ENCODE data around the gene SMYD3. TPM values are rescaled to one million over a fixed set of nuclear protein-coding genes. Genes with fewer than 3 reads are reported as not detected.

The SMYD3 gene
- total and polyA plus RNA-seq, 9 of the 15 experiments (the other 6 are each of a cell fraction or from before 2014, with no cell fraction given) = 128 to 440 (median 197) TPM

DNA sequence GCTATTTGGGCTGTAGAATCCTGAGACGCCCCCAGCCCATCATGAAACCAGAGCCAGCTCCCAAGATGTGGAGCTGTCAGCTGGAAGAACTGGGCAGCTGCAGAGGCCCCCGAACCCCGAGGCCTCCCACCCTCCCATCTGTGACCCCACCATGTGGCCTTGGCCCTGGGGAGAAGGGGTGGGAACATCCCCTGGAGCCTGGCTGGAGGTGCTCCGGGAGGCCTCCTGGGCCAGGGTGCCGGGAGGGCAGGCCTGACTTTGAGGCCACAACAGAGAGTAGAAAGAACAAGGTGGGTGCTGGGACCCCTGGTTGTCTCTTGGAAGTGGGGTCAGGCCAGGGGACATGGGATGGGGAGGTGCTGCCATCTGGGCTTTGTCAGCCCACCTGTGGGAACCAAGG is 6.0 kb upstream of the SMYD3 start (continued):
- TF ChIP-seq XRCC3 (IDR thresholded peaks at IDR 0.05) = no peak
- no peak for TF ChIP-seq NFRKB (IDR thresholded peaks at IDR 0.05; ENCODE audit: low read depth)
- no peak for TF ChIP-seq THRAP3 (IDR thresholded peaks at IDR 0.05; ENCODE audit: borderline replicate concordance)
- no peak for TF ChIP-seq STAG1 (CRISPR knock-in tag; IDR thresholded peaks at IDR 0.05; ENCODE audit: borderline replicate concordance)
- no peak for TF ChIP-seq TGIF2 (CRISPR knock-in tag; IDR thresholded peaks at IDR 0.05)
- no peak for TF ChIP-seq CC2D1A (IDR thresholded peaks at IDR 0.05)

DNA sequence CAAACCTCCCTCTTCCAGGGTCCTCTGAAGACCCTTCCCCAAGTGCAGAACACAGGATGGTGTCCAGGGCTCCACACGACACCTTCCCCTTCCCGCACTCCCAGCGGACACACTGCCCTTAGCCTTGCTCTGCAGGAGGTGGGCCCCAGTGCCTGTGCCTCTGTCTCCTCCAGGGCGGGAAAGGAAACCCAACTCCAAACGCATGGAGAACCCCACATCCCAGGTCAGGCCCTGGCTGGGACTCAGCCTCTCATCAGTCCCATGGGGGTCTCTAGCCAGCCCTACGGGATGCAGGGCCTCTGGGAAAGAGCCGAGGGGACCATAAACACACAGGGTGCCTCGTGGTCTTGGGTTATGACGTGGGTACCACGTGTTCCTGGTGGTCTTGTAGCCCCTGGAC is 5.6 kb upstream of the SMYD3 start:
- WGBS (ENCODE audit: insufficient coverage, low coverage, missing lambda C conversion rate) = 35% methylated on average over 10 of the region's 10 CpGs
- H3K4me3 ChIP-seq = no peak overlapping the region
- H2AFZ ChIP-seq (ENCODE audit: low read depth, low read length) = no peak overlapping the region
- FAIRE-seq (no peak), DNase-seq (ENCODE audit: extremely low read depth in 1 of 4, low spot score in 3 of 4) (no peak), ATAC-seq (no peak)
- peaks cover under 1 to 21% of the 10 kb centered on the region in 2 experiments; a peak in 3 of 5 replicates for H3K4me1 ChIP-seq (replicated peaks in 1 of 2; ENCODE audit: control insufficient read depth in 2 of 2, insufficient read depth in 2 of 2, low read length in 2 of 2)
- CTCF ChIA-PET (ENCODE audit: low intra/inter-chr PET ratio) = interaction anchor here (0.6 kb wide), 1 partner anchor 22 kb away, joined by 4 read pairs; no protein-coding TSS in a partner anchor
- no peaks in the 10 kb centered on the region for H3K9me1 ChIP-seq (ENCODE audit: control insufficient read depth, insufficient read depth, low read length)
- H3K27ac ChIP-seq (ENCODE audit: extremely low read depth, low read depth, low read length) = no peak overlapping the region
- no peaks in the 10 kb centered on the region for H3K36me3 ChIP-seq (ENCODE audit: control insufficient read depth, insufficient read depth, low read length)
- no peaks in the 10 kb centered on the region for H3K79me2 ChIP-seq (ENCODE audit: control insufficient read depth, insufficient read depth, low read length)
- peaks cover 0 to 13% of the 10 kb centered on the region in 2 experiments; a peak in 1 of 5 replicates for H3K27me3 ChIP-seq (ENCODE audit: control insufficient read depth in 2 of 2, insufficient read depth in 2 of 2, low read length in 2 of 2)
- no peak overlapping the region for H3K4me2 ChIP-seq (ENCODE audit: insufficient read depth, low read length)
- no TSS peak for BruUV-seq (replicated peaks)
- H4K20me1 ChIP-seq (replicated peaks; ENCODE audit: control insufficient read depth, insufficient read depth, low read length) = no peaks in the 10 kb centered on the region
- intact Hi-C loops (cut with micrococcal nuclease) (no loop called here), in situ Hi-C loops (cut with MboI) (no loop called here)
- no peak overlapping the region for H3K9ac ChIP-seq (ENCODE audit: insufficient read depth in 1 of 2, low read depth in 2 of 2, low read length in 2 of 2)
- TF ChIP-seq MAFF (IDR thresholded peaks at IDR 0.05; ENCODE audit: low read length) = no peak
- TF ChIP-seq SRSF9 (IDR thresholded peaks at IDR 0.05; ENCODE audit: borderline replicate concordance, low read depth, low read length) = no peak
- TF ChIP-seq, protein P1, sequence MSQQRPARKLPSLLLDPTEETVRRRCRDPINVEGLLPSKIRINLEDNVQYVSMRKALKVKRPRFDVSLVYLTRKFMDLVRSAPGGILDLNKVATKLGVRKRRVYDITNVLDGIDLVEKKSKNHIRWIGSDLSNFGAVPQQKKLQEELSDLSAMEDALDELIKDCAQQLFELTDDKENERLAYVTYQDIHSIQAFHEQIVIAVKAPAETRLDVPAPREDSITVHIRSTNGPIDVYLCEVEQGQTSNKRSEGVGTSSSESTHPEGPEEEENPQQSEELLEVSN (IDR thresholded peaks at IDR 0.05; ENCODE audit: borderline replicate concordance in 1 of 2, extremely low read depth in 1 of 2, insufficient read depth in 1 of 2, insufficient read length in 1 of 2, low read depth in 1 of 2, low read length in 1 of 2, poor library complexity in 1 of 2, severe bottlenecking in 1 of 2) = peak in 1 of 2 experiments; percentile 63
- TF ChIP-seq ZNF12 (CRISPR knock-in tag; IDR thresholded peaks at IDR 0.05) = no peak
- TF ChIP-seq ZNF76 (CRISPR knock-in tag; IDR thresholded peaks at IDR 0.05; ENCODE audit: borderline replicate concordance) = no peak
- TF ChIP-seq, protein P2, sequence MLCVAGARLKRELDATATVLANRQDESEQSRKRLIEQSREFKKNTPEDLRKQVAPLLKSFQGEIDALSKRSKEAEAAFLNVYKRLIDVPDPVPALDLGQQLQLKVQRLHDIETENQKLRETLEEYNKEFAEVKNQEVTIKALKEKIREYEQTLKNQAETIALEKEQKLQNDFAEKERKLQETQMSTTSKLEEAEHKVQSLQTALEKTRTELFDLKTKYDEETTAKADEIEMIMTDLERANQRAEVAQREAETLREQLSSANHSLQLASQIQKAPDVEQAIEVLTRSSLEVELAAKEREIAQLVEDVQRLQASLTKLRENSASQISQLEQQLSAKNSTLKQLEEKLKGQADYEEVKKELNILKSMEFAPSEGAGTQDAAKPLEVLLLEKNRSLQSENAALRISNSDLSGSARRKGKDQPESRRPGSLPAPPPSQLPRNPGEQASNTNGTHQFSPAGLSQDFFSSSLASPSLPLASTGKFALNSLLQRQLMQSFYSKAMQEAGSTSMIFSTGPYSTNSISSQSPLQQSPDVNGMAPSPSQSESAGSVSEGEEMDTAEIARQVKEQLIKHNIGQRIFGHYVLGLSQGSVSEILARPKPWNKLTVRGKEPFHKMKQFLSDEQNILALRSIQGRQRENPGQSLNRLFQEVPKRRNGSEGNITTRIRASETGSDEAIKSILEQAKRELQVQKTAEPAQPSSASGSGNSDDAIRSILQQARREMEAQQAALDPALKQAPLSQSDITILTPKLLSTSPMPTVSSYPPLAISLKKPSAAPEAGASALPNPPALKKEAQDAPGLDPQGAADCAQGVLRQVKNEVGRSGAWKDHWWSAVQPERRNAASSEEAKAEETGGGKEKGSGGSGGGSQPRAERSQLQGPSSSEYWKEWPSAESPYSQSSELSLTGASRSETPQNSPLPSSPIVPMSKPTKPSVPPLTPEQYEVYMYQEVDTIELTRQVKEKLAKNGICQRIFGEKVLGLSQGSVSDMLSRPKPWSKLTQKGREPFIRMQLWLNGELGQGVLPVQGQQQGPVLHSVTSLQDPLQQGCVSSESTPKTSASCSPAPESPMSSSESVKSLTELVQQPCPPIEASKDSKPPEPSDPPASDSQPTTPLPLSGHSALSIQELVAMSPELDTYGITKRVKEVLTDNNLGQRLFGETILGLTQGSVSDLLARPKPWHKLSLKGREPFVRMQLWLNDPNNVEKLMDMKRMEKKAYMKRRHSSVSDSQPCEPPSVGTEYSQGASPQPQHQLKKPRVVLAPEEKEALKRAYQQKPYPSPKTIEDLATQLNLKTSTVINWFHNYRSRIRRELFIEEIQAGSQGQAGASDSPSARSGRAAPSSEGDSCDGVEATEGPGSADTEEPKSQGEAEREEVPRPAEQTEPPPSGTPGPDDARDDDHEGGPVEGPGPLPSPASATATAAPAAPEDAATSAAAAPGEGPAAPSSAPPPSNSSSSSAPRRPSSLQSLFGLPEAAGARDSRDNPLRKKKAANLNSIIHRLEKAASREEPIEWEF (CRISPR knock-in tag; IDR thresholded peaks at IDR 0.05) = no peak
- TF ChIP-seq THRB (CRISPR knock-in tag; conservative IDR thresholded peaks at IDR 0.05) = no peak
- H3K9me3 ChIP-seq (replicated peaks; ENCODE audit: control insufficient read depth, insufficient read depth, low read depth, low read length) = peaks cover 30% of the 10 kb centered on the region
- POLR2A ChIA-PET = no interaction called here

All from K562 (cell line).